ENCODE measurements around the gene ADD2. TPM values are rescaled to one million over a fixed set of nuclear protein-coding genes. Genes with fewer than 3 reads are reported as not detected.

ADD2 gene
- total RNA-seq, 1 donor from 2014 or later, result not detected

- FAIRE-seq (no peak), DNase-seq (ENCODE audit: low read depth) (no peak)
- H3K27me3 ChIP-seq (ENCODE audit: control insufficient read depth, insufficient read depth, low read length), result no peaks in the 10 kb centered on the region
- H3K4me3 ChIP-seq (ENCODE audit: low read depth, low read length), result no peak overlapping the region
- no peaks in the 10 kb centered on the region for H3K36me3 ChIP-seq (ENCODE audit: control insufficient read depth, insufficient read depth, low read length)
- no peak for TF ChIP-seq CTCF (IDR thresholded peaks at IDR 0.05; ENCODE audit: insufficient read depth, low read length, severe bottlenecking)
Measured at GRCh38 chr2:70691497-70692140, 76.4 kb downstream of the ADD2 start.

- FAIRE-seq (no peak), DNase-seq (ENCODE audit: low read depth) (no peak)
- Histone ChIP-seq H3K36me3 (ENCODE audit: control insufficient read depth, insufficient read depth, low read length) (no peaks in the 10 kb centered on the region), H3K27me3 (ENCODE audit: control insufficient read depth, insufficient read depth, low read length) (no peaks in the 10 kb centered on the region), H3K4me3 (ENCODE audit: low read depth, low read length) (no peak overlapping the region)
- no peak for TF ChIP-seq CTCF (IDR thresholded peaks at IDR 0.05; ENCODE audit: insufficient read depth, low read length, severe bottlenecking)
Measured at GRCh38 chr2:70690846-70691245, 77.2 kb downstream of the ADD2 start.

DNA sequence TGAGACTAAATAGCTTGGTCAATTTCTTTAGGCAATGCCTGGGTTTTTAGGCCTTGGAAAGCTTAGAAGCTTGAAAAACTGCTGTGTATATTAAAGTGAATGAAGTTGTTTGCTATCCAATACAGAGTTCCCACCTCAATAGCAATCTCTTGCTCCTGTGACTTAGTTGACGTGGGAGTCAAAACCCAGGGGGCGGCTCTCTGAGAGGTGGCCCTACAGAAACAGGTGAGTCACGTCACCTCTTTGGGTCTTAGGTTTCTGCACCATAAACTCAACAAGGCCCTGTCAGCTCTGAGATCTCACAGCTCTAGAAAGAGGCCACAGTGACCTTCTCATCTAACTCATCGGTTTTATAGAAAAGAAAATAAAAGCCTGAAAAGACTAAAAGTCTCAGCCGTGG is 79.6 kb downstream of the ADD2 start:
- DNase-seq (ENCODE audit: low read depth) (no peak), FAIRE-seq (no peak)
- no peaks in the 10 kb centered on the region for H3K36me3 ChIP-seq (ENCODE audit: control insufficient read depth, insufficient read depth, low read length)
- no peaks in the 10 kb centered on the region for H3K27me3 ChIP-seq (ENCODE audit: control insufficient read depth, insufficient read depth, low read length)
- H3K4me3 ChIP-seq (ENCODE audit: low read depth, low read length), result no peak overlapping the region
- TF ChIP-seq CTCF (IDR thresholded peaks at IDR 0.05; ENCODE audit: insufficient read depth, low read length, severe bottlenecking), result no peak

DNA sequence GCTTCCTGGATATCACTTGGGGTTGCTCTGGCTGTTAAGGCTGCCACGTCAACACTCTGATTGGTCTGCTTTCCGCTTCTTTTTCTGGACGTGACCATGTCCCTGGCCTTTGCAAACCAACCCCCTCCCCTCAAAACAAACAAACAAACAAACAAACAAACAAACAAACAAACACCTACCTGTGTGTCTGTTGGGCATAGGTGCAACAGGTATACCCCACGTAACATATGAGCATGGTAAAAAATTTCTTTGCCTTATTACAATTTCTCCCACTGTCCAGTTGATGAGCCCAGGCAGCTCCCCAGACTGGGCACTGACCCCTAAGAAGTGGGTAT is 80.6 kb downstream of the ADD2 start:
- Histone ChIP-seq H3K4me3 (ENCODE audit: low read depth, low read length) (no peak overlapping the region), H3K27me3 (ENCODE audit: control insufficient read depth, insufficient read depth, low read length) (no peaks in the 10 kb centered on the region), H3K36me3 (ENCODE audit: control insufficient read depth, insufficient read depth, low read length) (no peaks in the 10 kb centered on the region)
- FAIRE-seq, result no peak
- TF ChIP-seq CTCF (IDR thresholded peaks at IDR 0.05; ENCODE audit: insufficient read depth, low read length, severe bottlenecking), result no peak
- DNase-seq (ENCODE audit: low read depth), result no peak

- peak; percentile 68 for TF ChIP-seq CTCF (IDR thresholded peaks at IDR 0.05; ENCODE audit: insufficient read depth, low read length, severe bottlenecking)
- no peaks in the 10 kb centered on the region for H3K36me3 ChIP-seq (ENCODE audit: control insufficient read depth, insufficient read depth, low read length)
- peak; percentile 49 for DNase-seq (ENCODE audit: low read depth)
- no peaks in the 10 kb centered on the region for H3K27me3 ChIP-seq (ENCODE audit: control insufficient read depth, insufficient read depth, low read length)
- no peak for FAIRE-seq
- no peak overlapping the region for H3K4me3 ChIP-seq (ENCODE audit: low read depth, low read length)
Measured at GRCh38 chr2:70686577-70687460, 81.2 kb downstream of the ADD2 start.
